HTR-8/SVneo (cell line): Measurements from ENCODE around the gene PON2.
"Not testable (repeated sequence)": the region's sequence is repeated elsewhere in the genome, so short reads cannot be mapped to it uniquely, and the experiment has no call there.

ENCODE experiments used
- DNase-seq: peaks from one replicate; pipeline ENCODE4 v3.0.0; 2011; ENCODE audit warnings: low spot score, mixed read lengths; ENCODE audit not compliant: insufficient read length
- FAIRE-seq: peaks from 2 replicates; lab custom pipeline; 2011; peaks lifted over from hg19 to GRCh38; lab: Jason Lieb, UNC

The PON2 gene

GRCh38 chr7:95411036-95411435 lies 23.8 kb downstream of the PON2 start:
- DNase-seq (no peak), FAIRE-seq (no peak)

- no peak for FAIRE-seq
- no peak for DNase-seq
Measured at GRCh38 chr7:95407751-95408150, 27.1 kb downstream of the PON2 start.

DNA sequence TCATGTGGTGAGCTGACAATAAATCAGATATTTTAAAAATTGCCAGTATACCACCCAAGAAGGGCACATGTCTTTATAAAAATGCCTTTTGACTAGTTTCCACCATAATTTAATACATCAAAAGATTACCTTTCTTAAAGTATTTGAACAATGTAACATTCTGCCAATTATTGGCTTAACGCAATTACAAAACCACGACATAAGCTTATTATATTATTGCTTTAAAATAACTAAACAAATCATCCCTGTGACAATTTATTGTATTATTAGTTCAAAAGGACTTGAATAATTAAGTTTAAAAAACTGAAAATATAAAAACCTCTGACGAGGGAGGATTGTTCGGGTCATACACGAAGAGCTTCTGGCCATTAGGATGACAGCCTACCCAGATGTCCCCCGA lies 29.0 kb downstream of the PON2 start:
- FAIRE-seq, result no peak

GRCh38 chr7:95405208-95405607 lies 29.6 kb downstream of the PON2 start:
- DNase-seq (no peak), FAIRE-seq (no peak)

More for the DNA sequence above, 29.0 kb downstream of the PON2 start:
- DNase-seq, result no peak

DNA sequence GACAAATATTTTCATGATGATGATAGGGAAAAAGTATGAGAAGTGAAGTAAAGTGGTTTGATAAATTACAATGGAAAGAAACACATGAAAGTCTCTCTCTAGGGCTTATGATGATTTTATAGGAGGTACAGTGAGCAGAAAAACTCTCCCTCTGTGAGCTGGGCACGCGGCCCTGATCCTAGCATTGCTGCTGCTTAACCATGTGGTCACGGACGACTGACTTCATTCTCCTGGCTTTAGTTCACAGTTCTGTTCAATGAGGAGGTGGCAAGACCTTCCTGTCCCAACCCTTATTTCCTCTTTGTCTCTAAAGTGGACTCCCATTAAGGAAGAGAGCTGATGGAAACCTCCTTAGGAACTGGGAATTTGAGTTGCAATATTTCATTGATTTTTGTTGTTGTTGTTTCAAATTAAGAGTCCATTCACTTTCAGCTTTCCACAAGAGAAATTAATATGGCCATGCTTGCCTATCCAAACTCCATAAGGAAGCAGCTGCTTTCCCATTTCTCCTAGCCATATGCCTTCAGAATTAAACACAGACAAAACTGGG lies 30.4 kb downstream of the PON2 start:
- FAIRE-seq (no peak), DNase-seq (no peak)

DNA sequence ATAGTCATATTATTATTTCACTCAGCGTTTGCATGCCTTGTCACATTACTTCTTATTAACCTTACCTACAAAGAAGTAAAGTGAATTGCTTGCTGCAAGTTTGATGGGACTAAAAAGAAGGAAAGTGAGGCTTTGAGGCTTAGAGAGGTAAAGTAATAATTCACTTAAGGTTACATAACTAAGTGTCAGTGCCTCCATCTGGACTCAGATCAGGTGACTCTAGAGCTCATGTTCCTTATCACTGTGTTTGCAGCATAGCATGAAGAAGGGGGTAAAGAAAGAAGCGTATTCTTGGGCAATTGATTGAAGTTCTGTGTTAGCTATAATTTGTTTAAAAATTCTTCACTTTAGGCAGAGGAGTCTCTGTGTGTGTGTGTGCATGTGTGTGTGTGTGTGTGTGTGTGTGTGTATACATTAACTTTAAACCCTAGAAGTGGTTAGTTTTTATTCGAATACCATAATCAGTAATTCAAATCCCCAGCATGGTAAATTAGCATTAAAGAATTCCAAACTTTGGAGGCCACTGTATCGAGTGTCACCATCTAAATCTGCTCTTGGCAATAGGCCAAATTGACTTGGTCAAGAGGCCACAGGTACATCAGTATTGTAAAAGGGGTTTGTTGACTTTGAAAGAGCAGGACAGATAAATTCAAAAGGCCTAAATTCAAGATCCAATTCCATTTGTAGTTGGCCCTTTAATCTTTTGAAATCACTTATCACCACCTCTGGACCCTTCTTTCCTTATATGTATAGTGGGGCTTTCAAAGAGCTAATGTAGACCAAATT lies 36.5 kb downstream of the PON2 start:
- DNase-seq (no peak), FAIRE-seq (no peak)

DNA sequence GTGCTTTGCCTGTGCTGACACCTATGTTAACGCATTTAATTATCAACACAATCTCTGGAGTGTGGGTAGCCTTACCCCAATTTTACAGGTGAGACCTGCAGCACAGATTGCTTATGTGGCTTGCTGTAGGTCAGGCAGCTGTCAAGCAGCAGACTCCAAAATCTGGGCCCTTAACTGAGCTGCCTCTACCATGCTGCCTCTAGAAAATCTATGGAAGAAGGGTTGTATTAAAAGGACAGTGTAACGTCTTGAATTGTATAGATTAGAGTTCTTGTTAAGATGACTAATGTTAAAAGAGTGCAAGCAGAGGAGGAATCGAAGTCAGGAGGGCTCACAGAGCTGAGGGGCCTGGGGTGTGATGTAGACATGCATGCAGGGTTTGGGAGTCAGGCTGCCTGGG lies 37.4 kb downstream of the PON2 start:
- DNase-seq, result no peak
- FAIRE-seq, result no peak

DNA sequence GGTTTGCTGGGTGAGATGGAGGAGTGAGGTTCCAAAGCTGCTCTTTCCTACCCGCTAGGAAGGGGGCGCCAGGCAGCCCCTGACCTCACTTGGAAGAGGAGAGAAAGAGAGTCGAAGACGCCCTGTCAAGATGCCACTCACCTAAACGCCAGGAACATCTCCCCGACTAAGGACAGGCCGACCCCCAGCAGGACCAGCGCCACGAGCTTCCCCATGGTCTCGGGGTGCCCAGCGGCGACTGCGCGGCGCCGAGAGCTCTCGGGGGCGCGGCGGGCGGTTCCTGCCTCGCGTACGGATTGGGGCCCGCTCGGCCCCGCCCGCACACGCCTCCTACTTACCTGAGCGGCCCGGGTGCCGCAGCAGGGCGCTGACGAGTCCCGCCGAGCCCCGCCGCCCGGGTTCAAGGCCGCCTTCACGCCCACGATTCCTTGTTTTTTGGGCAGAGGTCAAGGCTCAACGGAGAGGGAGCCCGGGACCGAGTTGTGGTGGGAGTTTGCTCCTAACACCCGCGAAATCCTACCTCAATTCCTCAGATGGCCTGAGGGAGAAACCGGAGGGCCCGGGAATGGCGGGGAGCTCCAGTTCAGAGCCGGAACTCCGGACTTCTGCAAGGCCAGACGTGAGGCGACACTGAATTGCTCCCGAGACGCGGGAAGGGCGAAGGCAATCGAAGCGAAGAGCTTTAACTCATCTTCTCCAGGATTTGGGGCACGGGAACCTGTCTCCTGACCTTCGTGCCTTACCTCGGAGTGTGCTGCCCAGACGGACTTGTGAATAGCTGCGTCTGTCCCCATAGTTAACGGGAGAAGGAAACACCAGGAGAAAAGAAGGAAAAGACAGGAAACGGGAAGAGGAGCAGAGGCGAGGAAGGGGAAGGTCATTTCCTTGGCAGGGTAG lies 38.4 kb downstream of the PON2 start, which contains the start of gene PON3:
Gene PON3, minus strand, starts transcription at position 240 of the 897 bp plus-strand sequence. Its CDS starts 25 bp downstream, at position 215.
- FAIRE-seq, result no peak
- no peak for DNase-seq

DNA sequence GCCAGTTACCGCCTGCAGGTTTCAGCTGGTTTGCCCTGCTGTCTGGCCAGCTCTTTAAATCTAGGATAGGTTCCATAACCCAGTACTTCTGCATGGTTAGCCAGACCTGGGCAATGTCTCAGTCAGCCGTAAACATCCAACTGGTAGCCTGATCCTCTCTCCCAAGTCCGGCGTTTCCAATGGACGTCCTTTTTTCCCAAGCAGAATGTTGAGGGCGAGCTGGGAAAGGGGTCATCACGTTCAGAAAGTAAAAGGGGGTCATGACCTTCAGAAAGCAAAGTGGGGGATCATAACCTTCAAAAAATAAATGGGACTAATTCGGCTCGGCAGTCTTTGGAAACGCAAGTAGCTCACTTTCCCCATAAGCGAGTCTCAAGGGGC lies 39.1 kb downstream of the PON2 start:
- DNase-seq (no peak), FAIRE-seq (no peak)

DNA sequence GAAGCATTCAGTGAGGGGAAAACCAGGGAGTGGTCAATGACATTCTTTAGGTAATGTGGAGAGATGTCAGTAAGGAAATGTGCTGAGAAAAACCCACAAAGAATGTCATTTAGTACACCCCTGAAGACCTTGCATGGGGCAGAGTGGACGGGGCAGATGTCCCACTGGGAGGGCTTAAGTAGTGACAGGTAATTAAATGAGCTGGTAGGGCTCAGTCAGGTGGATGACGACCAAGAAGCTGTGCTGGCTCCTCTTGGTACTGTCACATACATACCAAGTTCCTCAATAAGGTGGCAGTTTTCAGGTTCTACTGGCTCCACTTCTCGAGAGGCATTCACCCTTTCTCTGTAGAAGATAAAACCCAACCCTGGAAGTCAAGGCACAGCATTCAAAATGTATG lies 40.5 kb downstream of the PON2 start:
- DNase-seq (no peak), FAIRE-seq (no peak)

GRCh38 chr7:95391761-95392160 lies 43.1 kb downstream of the PON2 start:
- FAIRE-seq (no peak), DNase-seq (no peak)

GRCh38 chr7:95389516-95389915 lies 45.3 kb downstream of the PON2 start:
- FAIRE-seq (no peak), DNase-seq (no peak)

DNA sequence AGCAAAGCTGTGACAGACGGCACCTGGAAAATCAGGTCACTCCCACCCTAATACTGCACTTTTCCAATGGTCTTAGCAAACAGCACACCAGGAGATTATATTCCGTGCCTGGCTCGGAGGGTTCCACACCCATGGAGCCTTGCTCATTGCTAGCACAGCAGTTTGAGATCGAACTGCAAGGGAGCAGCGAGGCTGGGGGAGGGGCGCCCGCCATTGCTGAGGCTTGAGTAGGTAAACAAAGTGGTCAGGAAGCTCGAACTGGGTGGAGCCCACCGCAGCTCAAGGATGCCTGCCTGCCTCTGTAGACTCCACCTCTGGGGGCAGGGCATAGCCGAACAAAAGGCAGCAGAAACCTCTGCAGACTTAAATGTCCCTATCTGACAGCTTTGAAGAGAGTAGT lies 55.4 kb downstream of the PON2 start:
- not testable (repeated sequence) for DNase-seq, FAIRE-seq

DNA sequence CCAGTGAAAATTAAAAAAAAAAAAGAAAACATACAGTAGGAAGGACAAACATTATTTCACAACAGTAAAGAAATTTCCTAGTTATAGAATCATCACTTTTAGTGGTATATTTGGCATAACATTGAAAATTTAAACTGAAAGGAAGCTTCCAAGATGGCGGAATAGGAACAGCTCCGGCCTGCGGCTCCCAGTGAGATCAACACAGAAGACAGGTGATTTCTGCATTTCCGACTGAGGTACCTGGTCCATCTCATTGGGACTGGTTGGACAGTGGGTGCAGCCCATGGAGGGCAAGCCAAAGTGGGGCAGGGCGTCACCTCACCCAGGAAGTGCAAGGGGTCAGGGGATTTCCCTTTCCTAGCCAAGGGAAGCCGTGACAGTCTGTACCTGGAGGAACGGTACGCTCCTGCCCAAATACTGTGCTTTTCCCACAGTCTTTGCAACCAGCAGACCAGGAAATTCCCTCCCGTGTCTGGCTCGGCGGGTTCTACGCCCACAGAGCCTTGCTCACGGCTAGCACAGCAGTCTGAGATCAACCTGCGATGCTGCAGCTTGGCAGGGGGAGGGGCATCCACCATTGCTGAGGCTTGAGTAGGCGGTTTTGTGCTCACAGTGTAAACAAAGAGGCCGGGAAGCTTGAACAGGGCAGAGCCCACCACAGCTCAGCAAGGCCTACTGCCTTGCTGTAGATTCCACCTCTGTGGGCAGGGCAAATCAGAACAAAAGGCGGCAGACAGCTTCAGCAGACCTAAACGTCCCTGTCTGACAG lies 58.0 kb downstream of the PON2 start:
- FAIRE-seq, result no peak
- no peak for DNase-seq

GRCh38 chr7:95375591-95376257 lies 59.1 kb downstream of the PON2 start:
- no peak for DNase-seq
- no peak for FAIRE-seq

DNA sequence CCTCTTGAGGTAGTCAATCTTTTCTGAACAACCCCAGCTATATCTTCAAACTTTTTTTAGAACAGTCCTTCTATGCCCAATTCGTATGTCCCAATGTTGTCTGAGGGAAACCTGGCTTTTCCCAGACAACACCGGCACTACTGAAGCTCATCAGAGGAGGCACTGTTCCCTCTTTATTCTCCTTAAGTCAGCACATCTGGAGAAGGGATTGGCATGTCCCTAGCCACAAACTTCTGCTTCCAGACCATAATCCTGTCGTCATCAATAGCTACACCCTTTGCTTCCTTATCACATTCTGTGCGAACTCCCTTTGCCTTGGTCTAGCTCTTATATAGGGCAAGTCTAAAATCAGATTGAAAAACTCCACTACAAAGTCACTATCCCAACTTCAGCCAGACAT lies 61.5 kb downstream of the PON2 start:
- FAIRE-seq (no peak), DNase-seq (no peak)

DNA sequence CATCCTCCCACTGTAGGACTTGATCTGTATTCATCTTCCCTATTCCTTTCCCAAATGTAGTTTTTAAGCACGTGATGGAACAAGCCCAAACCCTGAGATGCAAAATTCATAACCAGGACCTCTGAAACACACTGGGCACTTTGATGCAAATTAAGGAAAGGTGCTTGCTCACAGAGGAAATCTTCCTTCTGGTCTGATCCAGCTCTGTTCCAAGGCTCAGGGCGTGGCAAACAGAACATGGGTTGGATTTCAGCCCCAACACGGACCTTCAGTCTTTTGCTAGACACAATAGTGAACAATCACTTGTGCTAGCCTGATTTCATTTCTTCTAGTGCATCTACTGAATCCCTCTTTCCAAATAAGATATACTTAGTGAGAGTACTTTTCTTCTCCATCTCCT lies 66.6 kb downstream of the PON2 start:
- no peak for DNase-seq
- FAIRE-seq, result no peak

DNA sequence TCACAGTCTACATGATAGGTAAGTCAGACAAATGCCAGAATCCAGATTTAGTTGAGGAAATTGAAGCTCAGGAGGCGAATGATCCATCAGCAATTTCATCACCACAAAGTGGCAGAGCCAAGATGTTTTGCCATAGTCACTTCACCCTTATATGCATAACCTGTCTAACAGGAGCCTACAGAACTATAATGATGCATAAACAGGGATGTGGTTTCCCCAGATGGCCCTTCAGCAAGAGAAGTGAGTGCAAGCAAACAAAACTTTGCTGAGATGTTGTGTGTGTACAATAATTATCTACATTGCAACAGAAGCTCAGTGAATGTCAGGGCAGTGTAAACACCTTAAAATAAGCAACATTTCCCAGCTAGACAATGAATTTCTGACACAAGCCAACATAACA lies 67.2 kb downstream of the PON2 start:
- FAIRE-seq, result no peak
- no peak for DNase-seq

DNA sequence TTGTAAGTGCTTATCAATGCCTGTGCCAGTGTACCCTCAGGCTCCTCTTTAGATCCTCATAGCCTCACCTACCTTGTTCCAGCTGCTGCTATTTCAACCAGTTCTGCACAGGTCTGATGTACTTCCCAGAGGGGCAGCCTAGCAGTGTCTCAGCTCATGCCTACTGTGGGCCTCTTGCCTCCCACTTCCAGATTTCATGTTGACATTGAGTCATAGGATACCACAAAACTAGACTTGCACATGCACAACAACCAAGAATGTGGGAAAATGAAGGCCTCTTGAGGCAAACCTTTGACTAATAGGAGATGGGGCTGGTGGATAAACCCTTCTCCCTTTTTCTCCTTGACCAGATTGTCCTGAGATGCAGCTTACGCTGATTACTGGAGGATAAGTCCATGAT lies 69.7 kb downstream of the PON2 start:
- no peak for DNase-seq
- FAIRE-seq, result no peak

DNA sequence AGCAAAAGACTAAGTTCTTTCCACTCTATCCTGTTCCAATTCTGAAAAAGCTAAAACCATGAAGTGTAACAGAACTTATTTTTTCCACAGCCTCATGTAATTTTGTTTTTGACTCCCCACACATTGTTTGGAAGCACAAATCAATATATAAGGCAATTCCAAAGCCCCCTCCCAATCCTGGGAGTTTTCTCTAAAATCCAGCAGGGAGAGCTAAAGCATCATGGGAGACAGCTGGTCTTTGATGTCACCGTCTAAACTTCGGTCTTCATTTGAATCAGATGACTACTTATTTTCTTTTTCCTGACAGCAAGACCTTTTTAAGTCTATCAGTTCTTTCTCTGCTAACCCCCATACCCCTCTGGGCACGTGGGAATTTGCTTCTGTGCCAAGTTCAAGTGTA lies 77.2 kb downstream of the PON2 start:
- no peak for DNase-seq
- no peak for FAIRE-seq
